Measurements from ENCODE around the gene RAB36.

The RAB36 gene

DNA sequence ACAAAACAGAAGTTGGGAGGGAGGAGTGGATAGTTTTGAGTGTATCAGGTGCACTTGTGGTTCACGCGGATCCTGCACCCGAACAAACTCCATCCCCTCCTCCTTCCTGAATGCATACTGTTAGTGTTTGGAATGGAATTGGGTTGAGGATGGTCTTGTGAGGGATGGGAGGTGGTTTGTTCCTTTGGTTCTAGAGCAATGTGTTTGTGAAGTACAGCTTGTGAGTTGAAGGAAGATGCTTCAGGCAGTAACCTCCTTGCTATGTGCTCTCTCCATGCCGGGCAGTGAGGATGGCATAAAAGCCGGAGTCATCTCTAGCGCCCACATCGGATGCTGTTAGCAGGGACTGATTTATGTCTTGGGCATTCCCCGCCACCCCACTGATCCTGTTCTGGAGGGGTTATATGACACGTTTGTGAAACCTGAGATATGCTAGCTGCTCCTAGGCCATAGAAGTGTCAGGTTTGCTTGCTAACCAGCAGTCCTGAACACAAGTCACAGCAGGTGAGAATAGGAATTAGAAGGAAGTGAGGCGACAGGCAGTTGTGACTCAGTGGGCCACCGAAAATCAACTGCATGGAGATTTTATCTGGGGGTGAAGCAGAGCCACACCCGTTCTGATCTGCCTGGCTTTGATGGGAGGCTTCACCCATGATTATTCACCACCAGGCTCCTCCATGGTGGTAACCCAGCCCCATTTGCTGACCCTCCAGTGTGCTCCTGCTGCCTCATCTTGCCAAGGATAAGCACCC lies 37.2 kb downstream of the RAB36 start:
- Histone ChIP-seq H3K79me2 (ENCODE audit: low read length) (peaks cover 84% of the 10 kb centered on the region), H3K36me3 (replicated peaks; ENCODE audit: insufficient read depth, low read length) (peaks cover 4% of the 10 kb centered on the region; the same call in 1 of the 2 replicates), H3K4me3 (ENCODE audit: low read length) (peak overlapping the region; percentile 88), H3K4me1 (ENCODE audit: low read length) (peaks cover 32% of the 10 kb centered on the region), H3F3A (ENCODE audit: insufficient read depth, low read length) (peaks cover 39% of the 10 kb centered on the region), H3K9me2 (replicated peaks; ENCODE audit: insufficient read depth, low read length) (no peaks in the 10 kb centered on the region), H4K20me1 (ENCODE audit: insufficient read depth, low read length) (peaks cover 39% of the 10 kb centered on the region), H3K9ac (ENCODE audit: low read length) (peak overlapping the region; percentile 76), H3K27me3 (replicated peaks; ENCODE audit: insufficient read depth, low read length) (no peaks in the 10 kb centered on the region), H3K27ac (ENCODE audit: low read length) (peak overlapping the region; percentile 54; the same call in 1 of the 2 replicates), H2AFZ (ENCODE audit: low read length) (no peak overlapping the region), H3K4me2 (ENCODE audit: low read depth, low read length) (peak overlapping the region; percentile 90), H3K9me3 (replicated peaks; ENCODE audit: insufficient read depth, low read length) (no peaks in the 10 kb centered on the region)
- TF ChIP-seq CTCF (IDR thresholded peaks at IDR 0.05; ENCODE audit: low read length) = peak; percentile 10; the same call in 1 of the 2 replicates
- no peak for TF ChIP-seq EZH2phosphoT487 (IDR thresholded peaks at IDR 0.05; ENCODE audit: low read length)
- peak; percentile 82 for DNase-seq

GRCh38 chr22:23183061-23183698 lies 37.9 kb downstream of the RAB36 start:
- peak overlapping the region; percentile 88 for H3K4me3 ChIP-seq (ENCODE audit: low read length)
- no peak overlapping the region for H2AFZ ChIP-seq (ENCODE audit: low read length)
- peaks cover 91% of the 10 kb centered on the region for H3K79me2 ChIP-seq (ENCODE audit: low read length)
- peaks cover 4% of the 10 kb centered on the region; the same call in 1 of the 2 replicates for H3K36me3 ChIP-seq (replicated peaks; ENCODE audit: insufficient read depth, low read length)
- H3F3A ChIP-seq (ENCODE audit: insufficient read depth, low read length) = peaks cover 33% of the 10 kb centered on the region
- H3K9me3 ChIP-seq (replicated peaks; ENCODE audit: insufficient read depth, low read length) = no peaks in the 10 kb centered on the region
- peak; percentile 43 for DNase-seq
- peaks cover 26% of the 10 kb centered on the region for H3K4me1 ChIP-seq (ENCODE audit: low read length)
- no peak for TF ChIP-seq EZH2 (optimal IDR thresholded peaks at IDR 0.05; ENCODE audit: low read depth, low read length)
- no peak for TF ChIP-seq EZH2phosphoT487 (IDR thresholded peaks at IDR 0.05; ENCODE audit: low read length)
- TF ChIP-seq CTCF (IDR thresholded peaks at IDR 0.05; ENCODE audit: low read length) = no peak
- no peaks in the 10 kb centered on the region for H3K27me3 ChIP-seq (replicated peaks; ENCODE audit: insufficient read depth, low read length)
- peak overlapping the region; percentile 90 for H3K4me2 ChIP-seq (ENCODE audit: low read depth, low read length)
- peak overlapping the region; percentile 76 for H3K9ac ChIP-seq (ENCODE audit: low read length)
- peaks cover 46% of the 10 kb centered on the region for H4K20me1 ChIP-seq (ENCODE audit: insufficient read depth, low read length)
- H3K9me2 ChIP-seq (replicated peaks; ENCODE audit: insufficient read depth, low read length) = no peaks in the 10 kb centered on the region
- peak overlapping the region; percentile 54; the same call in 1 of the 2 replicates for H3K27ac ChIP-seq (ENCODE audit: low read length)

- H3K4me1 ChIP-seq (ENCODE audit: low read length) = peaks cover 15% of the 10 kb centered on the region
- peak overlapping the region; percentile 88 for H3K4me3 ChIP-seq (ENCODE audit: low read length)
- H3K9me3 ChIP-seq (replicated peaks; ENCODE audit: insufficient read depth, low read length) = no peaks in the 10 kb centered on the region
- H3K27me3 ChIP-seq (replicated peaks; ENCODE audit: insufficient read depth, low read length) = no peaks in the 10 kb centered on the region
- H3K27ac ChIP-seq (ENCODE audit: low read length) = peak overlapping the region; percentile 54; the same call in 1 of the 2 replicates
- no peak overlapping the region for H2AFZ ChIP-seq (ENCODE audit: low read length)
- TF ChIP-seq EZH2phosphoT487 (IDR thresholded peaks at IDR 0.05; ENCODE audit: low read length) (no peak), CTCF (IDR thresholded peaks at IDR 0.05; ENCODE audit: low read length) (no peak), EZH2 (optimal IDR thresholded peaks at IDR 0.05; ENCODE audit: low read depth, low read length) (no peak)
- H3K79me2 ChIP-seq (ENCODE audit: low read length) = peaks cover 94% of the 10 kb centered on the region
- no peak for DNase-seq
- H3F3A ChIP-seq (ENCODE audit: insufficient read depth, low read length) = peaks cover 22% of the 10 kb centered on the region
- peaks cover 4% of the 10 kb centered on the region; the same call in 1 of the 2 replicates for H3K36me3 ChIP-seq (replicated peaks; ENCODE audit: insufficient read depth, low read length)
- H3K4me2 ChIP-seq (ENCODE audit: low read depth, low read length) = peak overlapping the region; percentile 90
- H4K20me1 ChIP-seq (ENCODE audit: insufficient read depth, low read length) = peaks cover 52% of the 10 kb centered on the region
- no peaks in the 10 kb centered on the region for H3K9me2 ChIP-seq (replicated peaks; ENCODE audit: insufficient read depth, low read length)
- H3K9ac ChIP-seq (ENCODE audit: low read length) = no peak overlapping the region; the same call in 1 of the 2 replicates
Observed at GRCh38 chr22:23184100-23184763, 39.0 kb downstream of the RAB36 start.
